ENCODE measurements around the gene PXYLP1. TPM values are rescaled to one million over a fixed set of nuclear protein-coding genes. Genes with fewer than 3 reads are reported as not detected.

Gene PXYLP1
- total RNA-seq, 1 experiment from 2014 or later: 3.0 TPM

- H3K27me3 ChIP-seq (replicated peaks): no peaks in the 10 kb centered on the region
- no peak overlapping the region for H3K4me3 ChIP-seq
- H3K9me3 ChIP-seq (replicated peaks): no peaks in the 10 kb centered on the region
- DNase-seq (ENCODE audit: low read depth in 1 of 2, low spot score in 2 of 2): no peak
- peaks cover 32% of the 10 kb centered on the region for H3K4me1 ChIP-seq (replicated peaks)
- no peaks in the 10 kb centered on the region for H3K36me3 ChIP-seq
- H3K27ac ChIP-seq: no peak overlapping the region
These were observed 99.2 kb downstream of the PXYLP1 start for GRCh38 chr3:141330718-141331376.

DNA sequence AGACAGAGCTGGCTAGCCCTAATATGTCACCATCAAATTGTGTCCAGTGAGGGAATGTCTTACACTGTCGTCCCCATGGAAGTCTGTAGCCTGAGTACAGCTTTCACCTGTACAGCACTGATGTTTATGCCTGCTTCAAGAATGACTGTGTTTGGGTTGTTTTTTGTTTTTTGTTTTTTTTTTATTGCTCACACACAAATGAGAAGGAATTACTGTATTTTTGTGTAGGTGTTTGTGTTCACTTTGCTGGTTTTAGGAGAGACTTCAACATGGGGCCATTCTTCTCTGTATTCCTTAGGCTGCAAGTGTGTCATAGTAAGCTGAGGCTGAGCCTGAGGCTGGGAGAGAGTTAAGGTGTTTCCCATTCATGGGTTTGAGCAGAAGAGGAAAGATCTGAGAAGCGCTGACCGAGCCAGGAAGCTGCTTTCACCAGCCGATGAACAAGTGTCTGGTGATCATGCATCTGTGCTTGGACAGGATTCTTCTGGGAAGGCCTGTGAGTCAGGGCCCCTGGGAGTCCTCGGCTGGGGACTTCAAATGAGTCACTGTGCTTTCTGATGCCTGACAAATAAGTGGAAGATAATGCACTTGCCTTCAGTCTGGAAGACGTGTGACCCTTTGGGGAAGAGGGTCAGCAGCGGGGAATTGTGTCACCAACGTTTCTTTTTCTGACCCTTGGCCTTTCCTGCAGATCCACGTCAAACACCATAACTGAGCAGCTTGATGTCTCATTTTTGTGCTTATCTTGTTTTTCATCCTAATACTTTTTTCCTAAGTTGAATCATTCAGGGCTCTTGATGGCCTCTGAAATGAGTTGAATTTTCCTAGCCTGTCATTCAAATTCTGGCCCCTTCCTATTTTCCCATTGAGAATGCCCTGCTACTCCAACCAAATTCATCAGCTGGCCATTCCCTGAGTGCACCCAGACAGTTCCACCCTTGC lies 100.0 kb downstream of the PXYLP1 start:
- DNase-seq (ENCODE audit: low read depth in 1 of 2, low spot score in 2 of 2): peak; percentile 65 to 82
- H3K4me3 ChIP-seq: no peak overlapping the region
- H3K27ac ChIP-seq: no peak overlapping the region
- no peaks in the 10 kb centered on the region for H3K36me3 ChIP-seq
- H3K4me1 ChIP-seq (replicated peaks): peaks cover 40% of the 10 kb centered on the region
- no peaks in the 10 kb centered on the region for H3K27me3 ChIP-seq (replicated peaks)
- no peaks in the 10 kb centered on the region for H3K9me3 ChIP-seq (replicated peaks)

DNA sequence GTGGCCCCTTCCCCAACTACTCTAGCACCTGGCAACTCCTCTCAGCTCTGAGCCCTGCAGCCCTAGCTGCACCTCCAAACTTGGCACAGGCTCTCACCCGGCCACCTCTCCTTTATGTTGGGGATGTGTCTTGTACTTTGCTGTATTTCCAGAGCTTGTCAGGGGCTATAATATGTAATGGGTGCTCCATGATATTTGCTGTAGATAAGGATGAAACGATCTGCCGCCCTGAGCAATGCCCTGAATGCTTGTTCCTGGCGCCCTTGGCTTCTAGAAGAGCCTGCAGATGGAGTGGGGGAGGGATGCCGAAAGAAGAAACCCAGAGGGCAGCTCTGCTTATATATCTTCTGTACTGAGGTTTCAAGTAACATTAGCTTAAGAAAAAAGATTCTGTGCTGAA lies 100.8 kb downstream of the PXYLP1 start:
- Histone ChIP-seq H3K27ac (no peak overlapping the region), H3K4me1 (replicated peaks) (peaks cover 48% of the 10 kb centered on the region)
- DNase-seq (ENCODE audit: low read depth in 1 of 2, low spot score in 2 of 2): no peak

DNA sequence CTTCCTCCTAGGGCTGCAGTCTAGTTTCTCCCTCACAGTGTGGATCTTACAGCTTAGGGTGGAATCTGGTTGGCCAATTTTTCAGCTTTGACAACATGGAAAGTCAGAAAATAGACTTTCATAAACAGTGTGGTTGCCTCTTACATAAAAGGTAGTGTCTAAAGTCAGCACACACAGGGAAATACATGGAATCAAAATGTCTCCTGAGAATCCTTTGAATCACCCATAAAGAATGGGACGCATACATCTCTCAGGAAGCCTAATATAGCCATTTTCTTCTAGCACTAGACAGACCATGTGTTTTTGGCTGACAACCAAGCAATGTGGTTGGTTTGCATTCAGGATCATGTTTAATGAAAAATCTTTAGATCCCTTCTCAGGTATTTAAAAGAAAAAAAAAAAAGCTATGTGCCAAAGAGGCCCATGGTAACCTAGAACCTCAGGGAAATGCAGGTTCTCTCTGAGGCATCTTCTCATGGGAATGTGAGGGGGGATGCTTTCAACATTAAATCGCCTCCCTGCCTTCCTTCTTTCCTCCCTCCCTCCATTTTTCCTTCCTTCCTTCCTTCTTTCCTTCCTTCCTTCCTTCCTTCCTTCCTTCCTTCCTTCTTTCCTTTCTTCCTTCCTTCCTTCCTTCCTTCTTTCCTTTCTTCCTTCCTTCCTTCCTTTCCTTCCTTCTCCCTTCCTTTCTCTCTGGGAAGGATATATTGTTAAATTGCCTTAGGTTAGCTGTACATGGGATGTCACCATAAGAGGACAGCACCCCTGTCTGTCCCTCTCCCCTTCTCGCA lies 102.4 kb downstream of the PXYLP1 start:
- Histone ChIP-seq H3K9me3 (replicated peaks) (no peaks in the 10 kb centered on the region), H3K4me3 (no peak overlapping the region), H3K27ac (no peak overlapping the region), H3K27me3 (replicated peaks) (no peaks in the 10 kb centered on the region), H3K36me3 (no peaks in the 10 kb centered on the region), H3K4me1 (replicated peaks) (peaks cover 57% of the 10 kb centered on the region)
- no peak for DNase-seq (ENCODE audit: low read depth in 1 of 2, low spot score in 2 of 2)

More for the DNA sequence above, 100.8 kb downstream of the PXYLP1 start:
- H3K4me3 ChIP-seq: no peak overlapping the region
- H3K27me3 ChIP-seq (replicated peaks): no peaks in the 10 kb centered on the region
- H3K36me3 ChIP-seq: no peaks in the 10 kb centered on the region
- no peaks in the 10 kb centered on the region for H3K9me3 ChIP-seq (replicated peaks)

- H3K4me1 ChIP-seq (replicated peaks): peaks cover 57% of the 10 kb centered on the region
- no peak for DNase-seq (ENCODE audit: low read depth in 1 of 2, low spot score in 2 of 2)
- H3K27me3 ChIP-seq (replicated peaks): no peaks in the 10 kb centered on the region
- H3K27ac ChIP-seq: no peak overlapping the region
- H3K36me3 ChIP-seq: no peaks in the 10 kb centered on the region
- no peak overlapping the region for H3K4me3 ChIP-seq
- no peaks in the 10 kb centered on the region for H3K9me3 ChIP-seq (replicated peaks)
These were observed 103.1 kb downstream of the PXYLP1 start for GRCh38 chr3:141334627-141335250.

DNA sequence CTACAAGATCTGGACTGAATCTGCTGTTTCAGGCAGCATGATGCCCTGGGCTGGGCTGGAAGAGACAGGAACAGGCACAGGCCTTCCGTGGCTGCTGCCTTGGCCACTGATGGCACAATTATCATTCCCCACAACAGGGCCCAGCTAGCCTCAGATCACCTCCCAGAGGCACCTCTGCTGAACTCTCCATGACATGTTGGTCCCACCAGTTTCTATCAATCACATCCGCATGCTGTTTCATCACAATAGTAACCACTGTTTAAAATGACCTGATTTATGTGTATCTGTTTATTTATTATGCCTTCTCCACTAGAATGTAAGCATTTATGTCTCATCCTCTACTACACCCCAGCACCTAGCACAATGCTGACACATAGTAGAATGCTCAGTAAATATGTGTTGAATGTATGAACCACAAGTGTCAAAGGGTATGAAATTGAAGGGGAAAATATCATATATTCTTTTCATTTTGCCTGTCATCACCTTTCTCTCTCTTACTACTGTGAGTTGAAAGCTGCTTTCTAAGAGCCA lies 104.0 kb downstream of the PXYLP1 start:
- H3K4me1 ChIP-seq (replicated peaks): peaks cover 57% of the 10 kb centered on the region
- DNase-seq (ENCODE audit: low read depth in 1 of 2, low spot score in 2 of 2): peak in 1 of 2 experiments; percentile 41
- no peaks in the 10 kb centered on the region for H3K36me3 ChIP-seq
- no peak overlapping the region for H3K27ac ChIP-seq
- H3K4me3 ChIP-seq: no peak overlapping the region
- H3K27me3 ChIP-seq (replicated peaks): no peaks in the 10 kb centered on the region
- no peaks in the 10 kb centered on the region for H3K9me3 ChIP-seq (replicated peaks)

DNA sequence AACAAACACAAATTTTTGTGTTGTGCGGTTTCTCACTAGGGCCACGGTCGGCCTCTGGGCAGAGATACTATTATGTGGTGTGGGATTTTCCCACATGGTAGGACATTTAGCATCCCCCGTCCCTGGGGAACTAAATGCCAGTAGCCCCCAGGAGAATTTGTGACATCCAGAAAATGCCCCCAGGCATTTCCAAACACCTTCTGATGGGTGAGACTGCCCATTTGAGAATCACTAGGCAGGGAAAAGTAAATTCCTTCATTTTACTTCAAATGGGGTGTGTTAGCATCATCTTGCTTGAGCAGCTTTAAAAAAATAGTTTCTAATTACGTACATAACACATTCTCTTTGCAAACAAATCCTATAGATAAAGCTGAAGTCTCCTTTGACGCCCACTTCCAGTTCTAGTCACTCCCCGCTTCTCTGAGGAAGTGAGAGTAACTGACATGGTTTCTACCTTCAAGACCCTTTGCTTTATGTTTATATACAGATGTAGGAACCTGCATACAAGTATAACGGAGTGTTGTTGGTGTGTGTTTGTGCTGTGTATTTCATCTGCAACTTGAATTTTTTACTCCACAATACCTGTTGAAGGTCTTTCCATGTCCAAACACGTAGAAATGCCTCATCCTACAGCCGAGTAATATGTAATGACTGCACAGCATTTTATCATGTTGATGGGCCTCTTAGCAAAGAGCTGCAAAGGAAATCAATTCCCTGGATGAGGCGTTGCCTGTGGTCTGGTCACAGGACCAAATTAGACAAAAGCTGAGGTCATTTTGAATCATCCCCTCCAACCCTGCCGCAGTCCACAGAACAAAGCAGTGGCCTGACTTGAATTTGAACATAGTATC lies 105.3 kb downstream of the PXYLP1 start:
- H3K27me3 ChIP-seq (replicated peaks): no peaks in the 10 kb centered on the region
- peak overlapping the region; percentile 49 for H3K27ac ChIP-seq
- peaks cover 56% of the 10 kb centered on the region for H3K4me1 ChIP-seq (replicated peaks)

GRCh38 chr3:141337523-141337854 lies 105.9 kb downstream of the PXYLP1 start:
- DNase-seq (ENCODE audit: low read depth in 1 of 2, low spot score in 2 of 2): no peak
- peak overlapping the region; percentile 3; the same call in 1 of the 2 replicates for H3K27ac ChIP-seq
- no peaks in the 10 kb centered on the region for H3K27me3 ChIP-seq (replicated peaks)
- H3K9me3 ChIP-seq (replicated peaks): no peaks in the 10 kb centered on the region
- H3K36me3 ChIP-seq: no peaks in the 10 kb centered on the region
- H3K4me1 ChIP-seq (replicated peaks): peaks cover 50% of the 10 kb centered on the region
- no peak overlapping the region for H3K4me3 ChIP-seq

More for the DNA sequence above, 105.3 kb downstream of the PXYLP1 start:
- H3K9me3 ChIP-seq (replicated peaks): no peaks in the 10 kb centered on the region
- H3K4me3 ChIP-seq: no peak overlapping the region
- DNase-seq (ENCODE audit: low read depth in 1 of 2, low spot score in 2 of 2): peak; percentile 68 to 76
- no peaks in the 10 kb centered on the region for H3K36me3 ChIP-seq

- DNase-seq (ENCODE audit: low read depth in 1 of 2, low spot score in 2 of 2): no peak
- Histone ChIP-seq H3K36me3 (no peaks in the 10 kb centered on the region), H3K27me3 (replicated peaks) (no peaks in the 10 kb centered on the region), H3K9me3 (replicated peaks) (no peaks in the 10 kb centered on the region), H3K27ac (no peak overlapping the region), H3K4me1 (replicated peaks) (peaks cover 50% of the 10 kb centered on the region), H3K4me3 (no peak overlapping the region)
These were observed 106.4 kb downstream of the PXYLP1 start for GRCh38 chr3:141337991-141338390.

GRCh38 chr3:141338881-141339280 lies 107.3 kb downstream of the PXYLP1 start:
- Histone ChIP-seq H3K36me3 (no peaks in the 10 kb centered on the region), H3K27me3 (replicated peaks) (no peaks in the 10 kb centered on the region), H3K9me3 (replicated peaks) (no peaks in the 10 kb centered on the region), H3K4me1 (replicated peaks) (peaks cover 46% of the 10 kb centered on the region), H3K27ac (no peak overlapping the region), H3K4me3 (no peak overlapping the region)
- no peak for DNase-seq (ENCODE audit: low read depth in 1 of 2, low spot score in 2 of 2)

GRCh38 chr3:141341536-141341935 lies 109.9 kb downstream of the PXYLP1 start:
- Histone ChIP-seq H3K4me3 (no peak overlapping the region), H3K9me3 (replicated peaks) (no peaks in the 10 kb centered on the region), H3K27ac (no peak overlapping the region)

GRCh38 chr3:141342386-141342785 lies 110.8 kb downstream of the PXYLP1 start:
- DNase-seq (ENCODE audit: low read depth in 1 of 2, low spot score in 2 of 2): no peak
- Histone ChIP-seq H3K27ac (no peak overlapping the region), H3K9me3 (replicated peaks) (no peaks in the 10 kb centered on the region), H3K36me3 (no peaks in the 10 kb centered on the region), H3K4me1 (replicated peaks) (peaks cover 19% of the 10 kb centered on the region), H3K27me3 (replicated peaks) (no peaks in the 10 kb centered on the region), H3K4me3 (no peak overlapping the region)

More at GRCh38 chr3:141341536-141341935, 109.9 kb downstream of the PXYLP1 start:
- peaks cover 27% of the 10 kb centered on the region for H3K4me1 ChIP-seq (replicated peaks)
- H3K36me3 ChIP-seq: no peaks in the 10 kb centered on the region
- DNase-seq (ENCODE audit: low read depth in 1 of 2, low spot score in 2 of 2): no peak
- H3K27me3 ChIP-seq (replicated peaks): no peaks in the 10 kb centered on the region
